ENCODE results near the gene ABCA3.

The ABCA3 gene

GRCh38 chr16:2257726-2258125 lies 82.8 kb downstream of the ABCA3 start:
- TF ChIP-seq CTCF (IDR thresholded peaks at IDR 0.05), result no peak

DNA sequence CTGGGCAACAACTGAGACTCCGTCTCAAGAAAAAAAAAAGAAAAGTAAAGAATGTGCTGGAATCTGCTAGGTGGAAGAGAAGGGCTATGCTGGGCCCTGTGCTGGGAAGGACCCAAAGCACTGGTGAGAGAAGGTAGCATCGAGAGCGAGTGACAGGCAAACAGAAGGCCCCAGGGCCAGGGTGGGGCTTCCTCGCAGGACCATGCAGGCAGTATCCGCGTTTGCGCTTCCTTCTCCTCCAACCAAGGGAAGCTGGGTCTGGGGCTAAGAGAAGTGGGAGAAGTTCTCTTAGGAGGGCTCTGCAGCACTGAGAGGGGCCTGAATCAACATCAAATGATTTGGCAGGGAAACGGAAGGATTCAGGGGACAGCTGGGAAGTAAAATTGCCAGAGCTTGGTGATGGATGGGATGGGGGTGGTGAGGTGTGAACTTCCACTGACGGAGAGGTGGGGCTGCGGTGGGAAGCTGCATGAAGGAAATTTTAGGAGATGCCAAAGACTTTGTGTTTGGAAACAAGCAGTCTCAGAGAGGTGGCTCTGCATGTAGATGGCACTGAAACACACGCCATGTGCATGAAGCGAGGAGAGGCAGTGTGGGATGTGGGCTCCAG lies 83.9 kb downstream of the ABCA3 start:
- no peak for TF ChIP-seq CTCF (IDR thresholded peaks at IDR 0.05)

DNA sequence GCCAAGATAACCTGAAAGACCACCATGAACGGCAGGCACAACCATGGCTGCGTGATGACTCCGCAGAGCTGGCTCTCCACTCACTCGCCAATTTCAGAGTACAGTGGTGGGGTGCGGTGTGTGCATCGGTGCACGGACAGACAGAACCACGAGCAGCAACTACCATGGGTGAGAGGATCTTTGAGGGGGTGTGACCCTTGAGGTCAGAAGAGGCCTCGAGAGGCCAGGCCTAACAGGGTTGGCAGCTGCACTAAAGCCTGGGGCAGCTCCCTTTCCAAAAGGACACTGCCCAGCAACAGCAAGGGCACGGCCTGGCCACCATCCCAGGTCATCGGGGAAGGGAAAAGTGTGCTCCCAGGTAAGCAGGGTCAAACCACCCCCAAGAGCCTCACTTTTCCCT lies 87.2 kb downstream of the ABCA3 start:
- no peak for TF ChIP-seq CTCF (IDR thresholded peaks at IDR 0.05)

DNA sequence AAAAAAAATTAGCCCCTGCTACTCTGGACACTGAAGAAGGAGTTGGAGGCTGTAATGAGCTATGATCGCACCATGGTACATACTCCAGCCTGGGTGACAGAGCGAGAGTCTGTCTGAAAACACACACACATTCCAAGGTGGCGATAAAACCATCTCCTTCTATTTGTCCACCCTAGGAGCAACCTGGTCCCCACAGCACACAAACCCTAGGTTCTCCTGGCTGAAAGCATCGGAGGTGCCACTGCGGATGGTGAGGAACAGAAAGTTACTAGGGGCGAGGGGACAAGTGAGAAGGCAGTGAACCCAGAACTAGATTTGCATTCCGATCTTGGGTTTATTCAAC lies 87.8 kb downstream of the ABCA3 start:
- no peak for TF ChIP-seq CTCF (IDR thresholded peaks at IDR 0.05)

- peak; percentile 57 for TF ChIP-seq CTCF (IDR thresholded peaks at IDR 0.05)
These were observed 89.0 kb downstream of the ABCA3 start, which contains the start of gene ECI1 for GRCh38 chr16:2251296-2252111. ECI1 (minus strand) TSS chr16:2251587; CDS start chr16:2251566, 21 bp downstream.

GRCh38 chr16:2250652-2251295 lies 89.8 kb downstream of the ABCA3 start:
- TF ChIP-seq CTCF (IDR thresholded peaks at IDR 0.05), result no peak

DNA sequence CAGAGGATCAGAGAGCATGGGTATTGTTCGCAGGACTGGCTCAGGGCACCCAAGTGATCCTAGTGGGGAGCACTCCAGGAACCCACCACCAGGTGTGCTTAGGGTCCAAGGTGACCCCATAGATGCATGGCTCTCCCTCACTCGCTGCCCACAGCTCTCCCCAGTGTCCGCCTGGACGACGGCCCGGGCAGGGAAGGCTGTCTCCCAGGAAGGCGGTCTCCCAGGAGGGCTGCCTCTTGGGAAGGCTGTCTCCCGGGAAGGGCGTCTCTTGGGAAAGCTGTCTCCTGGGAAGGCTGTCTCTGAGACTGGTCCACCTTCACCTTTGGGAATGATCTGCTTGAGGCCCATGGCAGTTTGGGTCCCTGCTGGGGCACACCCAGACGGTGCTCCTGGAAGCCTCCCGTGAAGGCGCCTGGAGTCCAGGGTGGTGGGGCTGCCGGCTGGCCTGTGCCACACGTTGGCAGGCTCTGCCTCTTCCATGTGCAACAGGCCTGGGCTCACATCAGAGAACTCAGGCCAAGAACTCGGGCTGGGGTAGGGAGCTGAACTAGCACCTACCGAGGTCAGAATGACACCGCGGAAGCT lies 94.1 kb downstream of the ABCA3 start:
- TF ChIP-seq CTCF (IDR thresholded peaks at IDR 0.05), result no peak
